NCI-H526 treated with DMSO at 0.1 percent for 48 hours (cell line): ENCODE data around the gene PSME1.

Experiments used
- DNase-seq: peaks from one replicate; lab custom pipeline; 2025; lab: John Stamatoyannopoulos, UW

The PSME1 gene

GRCh38 chr14:24172261-24172860 lies 36.4 kb downstream of the PSME1 start:
- DNase-seq = no peak

GRCh38 chr14:24172871-24173281 lies 36.9 kb downstream of the PSME1 start:
- DNase-seq = no peak

- DNase-seq = no peak
Measured at GRCh38 chr14:24176599-24176998, 40.6 kb downstream of the PSME1 start.

GRCh38 chr14:24177041-24177825 lies 41.2 kb downstream of the PSME1 start:
- DNase-seq = no peak

GRCh38 chr14:24177891-24178290 lies 41.9 kb downstream of the PSME1 start:
- no peak for DNase-seq

- DNase-seq = no peak
Measured at GRCh38 chr14:24178399-24179178, 42.6 kb downstream of the PSME1 start.

GRCh38 chr14:24179294-24179960 lies 43.4 kb downstream of the PSME1 start:
- no peak for DNase-seq

- no peak for DNase-seq
Measured at GRCh38 chr14:24179961-24180796, 44.2 kb downstream of the PSME1 start.

- no peak for DNase-seq
Measured at GRCh38 chr14:24181371-24182077, 45.5 kb downstream of the PSME1 start.

- DNase-seq = no peak
Measured at GRCh38 chr14:24182110-24182882, 46.3 kb downstream of the PSME1 start.

- no peak for DNase-seq
Measured at GRCh38 chr14:24183014-24183481, 47.1 kb downstream of the PSME1 start.

GRCh38 chr14:24184104-24184970 lies 48.3 kb downstream of the PSME1 start:
- no peak for DNase-seq

- no peak for DNase-seq
Measured at GRCh38 chr14:24185026-24185425, 49.0 kb downstream of the PSME1 start.

GRCh38 chr14:24185741-24186140 lies 49.7 kb downstream of the PSME1 start:
- DNase-seq = no peak

- DNase-seq = no peak
Measured at GRCh38 chr14:24186831-24187538, 51.0 kb downstream of the PSME1 start.

GRCh38 chr14:24187539-24187915 lies 51.5 kb downstream of the PSME1 start:
- DNase-seq = no peak
